HepG2 (cell line): ENCODE data around the gene CLUH. TPM values are rescaled to one million over a fixed set of nuclear protein-coding genes. Genes with fewer than 3 reads are reported as not detected.
"Not testable (repeated sequence)": the region's sequence is repeated elsewhere in the genome, so short reads cannot be mapped to it uniquely, and the experiment has no call there.

ENCODE experiments used
- ATAC-seq: fragments of 200-7000 bp; cut with Tn5 transposase; 3 replicates; pipeline ENCODE4 v1.9.1; 2020; ENCODE audit warnings: mild to moderate bottlenecking, moderate library complexity
- BruUV-seq: library from RNA; stranded (reverse); fragments of 400-500 nt; replicated peaks from 2 replicates; lab custom pipeline; 2021; lab: Mats Ljungman, UMichigan
- CTCF ChIA-PET: fragments of 300-600 bp; formaldehyde crosslinking; extraction: SDS; loops from one replicate; lab custom pipeline; 2021; ENCODE audit warnings: low total read pairs, inconsistent platforms, low intra/inter-chr PET ratio; lab: Yijun Ruan, JAX
- POLR2A ChIA-PET: fragments of 350-600 bp; sonication (Branson Sonifier 250); formaldehyde crosslinking; loops from one replicate; lab custom pipeline; 2020; ENCODE audit warnings: antibody characterized with exemption, inconsistent platforms; lab: Yijun Ruan, JAX
- DNase-seq: peaks from one replicate; pipeline ENCODE4 v3.0.0-alpha.2; 2015; ENCODE audit warnings: low spot score
- FAIRE-seq: peaks from 3 replicates; lab custom pipeline; 2011; peaks lifted over from hg19 to GRCh38; lab: Jason Lieb, UNC
- H2AFZ ChIP-seq: one replicate; pipeline ENCODE4 v1.6.1; 2011; ENCODE audit warnings: low read length, inconsistent platforms
- H3K27ac ChIP-seq: fragments of 300-600 bp; 3 replicates; pipeline ENCODE4 v1.8.0; 2011; ENCODE audit warnings: mixed run types, mild to moderate bottlenecking, mixed read lengths, low read length, inconsistent platforms; ENCODE audit not compliant: insufficient read depth; ENCODE audit errors: extremely low read length
- H3K27me3 ChIP-seq, 2 experiments: fragments of 200-600 bp in 1 of 2; 2 replicates in 1 of 2; 3 replicates in 1 of 2; pipeline versions ENCODE4 v1.6.0 to v1.8.0; 2011; ENCODE audit warnings: low read length in 2 of 2, mild to moderate bottlenecking in 2 of 2, moderate library complexity in 2 of 2, inconsistent platforms in 1 of 2; ENCODE audit not compliant: insufficient read depth in 2 of 2, control insufficient read depth in 1 of 2
- H3K36me3 ChIP-seq, 2 experiments: fragments of 200-600 bp in 1 of 2; replicated peaks in 1 of 2; 2 replicates in 1 of 2; 3 replicates in 1 of 2; pipeline versions ENCODE4 v1.5.1 to v1.8.0; 2011; ENCODE audit warnings: low read length in 2 of 2, inconsistent platforms in 1 of 2; ENCODE audit not compliant: insufficient read depth in 2 of 2, control insufficient read depth in 1 of 2
- H3K4me1 ChIP-seq: 2 replicates; pipeline ENCODE4 v1.5.1; 2012; ENCODE audit warnings: low read length, inconsistent platforms; ENCODE audit not compliant: insufficient read depth
- H3K4me2 ChIP-seq: 2 replicates; pipeline ENCODE4 v1.6.0; 2011; ENCODE audit warnings: low read depth, low read length, inconsistent platforms
- H3K4me3 ChIP-seq, 3 experiments: fragments of 200-600 bp in 1 of 3; sonication (generic), shearing (Covaris generic) in 1 of 3; replicated peaks in 1 of 3; 2 replicates each; pipeline ENCODE4 v1.5.1; 2011 to 2016; ENCODE audit warnings: low read length in 3 of 3, inconsistent platforms in 2 of 3, low read depth in 2 of 3, mild to moderate bottlenecking in 2 of 3, control low read depth in 1 of 3, mixed read lengths in 1 of 3; ENCODE audit not compliant: insufficient read depth in 1 of 3
- H3K79me2 ChIP-seq: one replicate; pipeline ENCODE4 v1.6.1; 2011; ENCODE audit warnings: low read length, inconsistent platforms; ENCODE audit not compliant: insufficient read depth
- H3K9ac ChIP-seq: 2 replicates; pipeline ENCODE4 v1.6.0; 2011; ENCODE audit warnings: mild to moderate bottlenecking, low read depth, low read length, inconsistent platforms; ENCODE audit not compliant: insufficient read depth
- H3K9me3 ChIP-seq: 2 replicates; pipeline ENCODE4 v1.5.1; 2012; ENCODE audit warnings: mild to moderate bottlenecking, low read length
- H4K20me1 ChIP-seq: 2 replicates; pipeline ENCODE4 v1.6.0; 2011; ENCODE audit warnings: inconsistent platforms, mild to moderate bottlenecking, low read length, moderate library complexity; ENCODE audit not compliant: insufficient read depth
- HNF4A ChIP-seq: sonication (generic); formaldehyde crosslinking; IDR thresholded peaks from 2 replicates; pipeline ENCODE4 v1.4.0; 2020; ENCODE audit warnings: missing genetic modification reagents
- SALL1 ChIP-seq: sonication (generic); formaldehyde crosslinking; IDR thresholded peaks from 2 replicates; pipeline ENCODE4 v1.8.0; 2022; ENCODE audit warnings: mild to moderate bottlenecking, missing genetic modification reagents
- ZNF44 ChIP-seq: sonication (generic); formaldehyde crosslinking; IDR thresholded peaks from 2 replicates; pipeline ENCODE4 v1.5.1; 2020; ENCODE audit warnings: mild to moderate bottlenecking, missing genetic modification reagents
- WGBS: methylation state at CpG from one replicate; pipeline ENCODE4 v1.1.6; 2017; ENCODE audit warnings: low lambda C conversion rate; 5-methylcytosine and 5-hydroxymethylcytosine counted together
- in situ Hi-C: cut with HindIII; loops from 2 replicates; pipeline ENCODE4 v1.10.0; 2017; ENCODE audit warnings: low pct_unique_long_range_greater_than_20kb; ENCODE audit not compliant: extremely low pct_ligation_motif_present
- intact Hi-C: fragments of 100-400 bp; cut with micrococcal nuclease; formaldehyde crosslinking; loops from one replicate; pipeline ENCODE4 v1.10.0; 2022; ENCODE audit not compliant: unreplicated experiment
- polyA plus RNA-seq, 8 experiments: library from polyadenylated mRNA; depleted of rRNA in 3 of 8; stranded (reverse) in 7 of 8; unstranded in 1 of 8; fragments of >200 nt; fragmentation: Illumina TruSeq in 4 of 8; extraction: Trizol in 4 of 8; gene quantifications; 2 replicates each; pipeline versions ENCODE4 v1.2.1 to v1.2.3, GENCODE V29; 2011 to 2016; ENCODE audit warnings: low read depth in 4 of 8, missing spikeins in 1 of 8, mixed read lengths in 1 of 8; ENCODE audit not compliant: insufficient read depth in 1 of 8
- total RNA-seq, 5 experiments: library from RNA; depleted of rRNA; stranded (reverse); fragments of >200 nt; fragmentation: Illumina TruSeq; extraction: Trizol; gene quantifications; 2 replicates each; pipeline ENCODE4 v1.2.3, GENCODE V29; 2016; ENCODE audit warnings: low read depth in 1 of 5
- TF ChIP-seq, protein P1 (sequence below): IDR thresholded peaks from 2 replicates; pipeline ENCODE4 v1.6.1; 2016; ENCODE audit warnings: missing biosample characterization, missing genetic modification reagents, low read depth
- TF ChIP-seq, protein P2 (sequence below): sonication (generic); formaldehyde crosslinking; IDR thresholded peaks from 2 replicates; pipeline ENCODE4 v1.8.1; 2023; ENCODE audit warnings: mild to moderate bottlenecking, moderate library complexity, missing genetic modification reagents

CLUH gene
- total and polyA plus RNA-seq, 2 of the 13 experiments (the other 11 are each of a cell fraction or from before 2014, with no cell fraction given): 30.9 to 60.5 TPM

- TF ChIP-seq, protein P1, sequence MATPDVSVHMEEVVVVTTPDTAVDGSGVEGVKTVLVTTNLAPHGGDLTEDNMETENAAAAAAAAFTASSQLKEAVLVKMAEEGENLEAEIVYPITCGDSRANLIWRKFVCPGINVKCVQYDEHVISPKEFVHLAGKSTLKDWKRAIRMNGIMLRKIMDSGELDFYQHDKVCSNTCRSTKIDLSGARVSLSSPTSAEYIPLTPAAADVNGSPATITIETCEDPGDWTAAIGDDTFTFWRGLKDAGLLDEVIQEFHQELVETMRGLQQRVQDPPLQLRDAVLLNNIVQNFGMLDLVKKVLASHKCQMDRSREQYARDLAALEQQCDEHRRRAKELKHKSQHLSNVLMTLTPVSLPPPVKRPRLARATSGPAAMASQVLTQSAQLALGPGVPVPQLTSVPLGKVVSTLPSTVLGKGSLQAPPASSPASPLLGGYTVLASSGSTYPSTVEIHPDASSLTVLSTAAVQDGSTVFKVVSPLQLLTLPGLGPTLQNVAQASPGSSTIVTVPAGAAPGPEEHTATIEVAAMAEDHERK (CRISPR knock-in tag): no peak
- TF ChIP-seq ZNF44 (no peak), HNF4A (CRISPR knock-in tag) (peak; percentile 82), SALL1 (CRISPR knock-in tag) (peak; percentile 51)
- TF ChIP-seq, protein P2, sequence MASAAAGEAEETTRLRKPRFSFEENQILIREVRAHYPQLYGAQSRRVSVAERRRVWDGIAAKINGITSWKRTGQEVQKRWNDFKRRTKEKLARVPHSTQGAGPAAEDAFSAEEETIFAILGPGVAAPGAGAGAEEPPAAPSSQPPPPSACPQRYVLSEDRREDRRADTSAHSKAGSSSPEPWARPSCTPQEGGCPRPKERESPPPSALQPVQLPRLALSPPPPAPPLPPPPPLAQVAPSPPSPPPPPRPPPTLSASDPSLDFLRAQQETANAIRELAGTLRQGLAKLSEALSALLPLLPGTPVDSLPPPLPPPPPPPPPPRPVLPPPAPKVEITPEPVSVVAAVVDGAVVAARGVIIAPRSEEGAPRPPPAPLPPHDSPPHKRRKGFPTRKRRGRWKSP (CRISPR knock-in tag): no peak
- TF ChIP-seq, all 625 proteins: peak for 16
Observed at GRCh38 chr17:2672026-2672425, 39.5 kb downstream of the CLUH start (continued).

DNA sequence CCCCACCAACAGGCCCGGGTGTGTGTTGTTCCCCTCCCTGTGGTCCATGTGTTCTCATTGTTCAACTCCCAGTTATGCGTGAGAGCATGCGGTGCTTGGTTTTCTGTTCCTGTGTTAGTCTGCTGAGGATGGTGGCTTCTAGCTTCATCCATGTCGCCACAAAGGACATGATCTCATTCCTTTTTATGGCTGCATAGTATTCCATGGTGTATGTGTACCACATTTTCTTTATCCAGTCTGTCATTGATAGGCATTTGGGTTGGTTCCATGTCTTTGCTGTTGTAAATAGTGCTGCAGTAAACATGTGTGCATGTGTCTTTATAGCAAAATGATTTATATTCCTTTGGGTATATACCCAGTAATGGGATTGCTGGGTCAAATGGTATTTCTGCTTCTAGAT lies 51.2 kb downstream of the CLUH start:
- H3K27ac ChIP-seq, CTCF ChIA-PET: not testable (repeated sequence)

GRCh38 chr17:2659337-2659736 lies 52.2 kb downstream of the CLUH start:
- H3K27ac ChIP-seq, intact Hi-C loops, H3K27me3 ChIP-seq, FAIRE-seq, BruUV-seq, ATAC-seq, H2AFZ ChIP-seq, H3K4me3 ChIP-seq, H3K9ac ChIP-seq, H3K9me3 ChIP-seq, H3K4me2 ChIP-seq, DNase-seq, CTCF ChIA-PET, POLR2A ChIA-PET, in situ Hi-C loops, H3K4me1 ChIP-seq: not testable (repeated sequence)
- 96% methylated on average over 8 of the region's 8 CpGs for WGBS
- H3K79me2 ChIP-seq: peaks cover 30% of the 10 kb centered on the region
- H4K20me1 ChIP-seq: peaks cover 10% of the 10 kb centered on the region; the same call in 1 of the 2 replicates
- peaks cover 1 to 14% of the 10 kb centered on the region in 2 experiments; a peak in 2 of 5 replicates for H3K36me3 ChIP-seq

More for the DNA sequence above, 51.2 kb downstream of the CLUH start:
- POLR2A ChIA-PET, ATAC-seq, BruUV-seq, H3K4me2 ChIP-seq, in situ Hi-C loops, intact Hi-C loops, FAIRE-seq, H3K4me1 ChIP-seq, DNase-seq, H2AFZ ChIP-seq, H3K4me3 ChIP-seq, H3K9ac ChIP-seq, H3K27me3 ChIP-seq, H3K9me3 ChIP-seq: not testable (repeated sequence)
- peaks cover 33% of the 10 kb centered on the region for H3K79me2 ChIP-seq
- peaks cover 10% of the 10 kb centered on the region; the same call in 1 of the 2 replicates for H4K20me1 ChIP-seq
- WGBS: 97% methylated on average over 4 of the region's 4 CpGs
- peaks cover 1 to 11% of the 10 kb centered on the region in 2 experiments; a peak in 2 of 5 replicates for H3K36me3 ChIP-seq
